GM18507 (cell line): ENCODE results near the gene PARVB.

ENCODE experiments used
- DNase-seq: peaks from one replicate; pipeline ENCODE4 v3.0.0; 2011; ENCODE audit warnings: low read depth; ENCODE audit not compliant: insufficient read length; ENCODE audit errors: extremely low spot score
- FAIRE-seq: peaks from 2 replicates; lab custom pipeline; 2011; peaks lifted over from hg19 to GRCh38; lab: Jason Lieb, UNC

Gene PARVB

GRCh38 chr22:44165286-44165874 is 141.3 kb downstream of the PARVB start:
- DNase-seq: no peak
- FAIRE-seq: no peak

GRCh38 chr22:44166498-44167276 is 142.6 kb downstream of the PARVB start:
- FAIRE-seq (no peak), DNase-seq (no peak)

- FAIRE-seq (no peak), DNase-seq (no peak)
Observed at GRCh38 chr22:44167501-44167900, 143.4 kb downstream of the PARVB start.

GRCh38 chr22:44168206-44168605 is 144.1 kb downstream of the PARVB start:
- DNase-seq (no peak), FAIRE-seq (no peak)

GRCh38 chr22:44170470-44170869 is 146.4 kb downstream of the PARVB start:
- no peak for FAIRE-seq
- DNase-seq: no peak

- DNase-seq: no peak
- no peak for FAIRE-seq
Observed at GRCh38 chr22:44171561-44171960, 147.5 kb downstream of the PARVB start.

- DNase-seq: peak; percentile 63
- FAIRE-seq: peak; percentile 93
Observed at GRCh38 chr22:44172370-44173108, 148.4 kb downstream of the PARVB start.

- no peak for FAIRE-seq
- no peak for DNase-seq
Observed at GRCh38 chr22:44173154-44173553, 149.1 kb downstream of the PARVB start.

- DNase-seq: no peak
- no peak for FAIRE-seq
Observed at GRCh38 chr22:44175676-44176075, 151.6 kb downstream of the PARVB start.

GRCh38 chr22:44179196-44179988 is 155.3 kb downstream of the PARVB start:
- DNase-seq: no peak
- FAIRE-seq: no peak

- FAIRE-seq (no peak), DNase-seq (no peak)
Observed at GRCh38 chr22:44179989-44180705, 156.0 kb downstream of the PARVB start.

GRCh38 chr22:44180706-44181032 is 156.6 kb downstream of the PARVB start, which contains the start of gene PARVG:
Gene PARVG, plus strand, starts transcription at chr22:44180925. Its CDS starts 2,405 bp downstream, at chr22:44183330.
- FAIRE-seq (peak; percentile 91), DNase-seq (peak; percentile 68)

GRCh38 chr22:44181033-44181911 is 157.2 kb downstream of the PARVB start:
- FAIRE-seq (no peak), DNase-seq (no peak)

- DNase-seq: no peak
- FAIRE-seq: peak; percentile 58
Observed at GRCh38 chr22:44181912-44182587, 157.9 kb downstream of the PARVB start.

GRCh38 chr22:44182588-44183286 is 158.6 kb downstream of the PARVB start:
- FAIRE-seq (peak; percentile 87), DNase-seq (no peak)

GRCh38 chr22:44183287-44183588 is 159.1 kb downstream of the PARVB start:
- FAIRE-seq: no peak
- DNase-seq: no peak

- no peak for FAIRE-seq
- no peak for DNase-seq
Observed at GRCh38 chr22:44184006-44184405, 159.9 kb downstream of the PARVB start.
